Hematopoietic multipotent progenitor cell (in vitro differentiated cells): ENCODE measurements around the gene ZNF831. TPM values are rescaled to one million over a fixed set of nuclear protein-coding genes. Genes with fewer than 3 reads are reported as not detected.

Experiments
- DNase-seq, 3 donors: peaks; one replicate each; pipeline ENCODE4 v3.0.0-alpha.2; 2011 to 2015; ENCODE audit warnings: low read depth in 2 of 3, low spot score in 2 of 3
- total RNA-seq: library from RNA; depleted of rRNA; stranded (reverse); fragments of >200 nt; gene quantifications from one replicate; pipeline ENCODE4 v1.2.3, GENCODE V29; 2012

Gene ZNF831
- total RNA-seq, 1 donor: 0.81 TPM

GRCh38 chr20:59291740-59292383 lies 128.2 kb downstream of the ZNF831 start:
- no peak for DNase-seq

- DNase-seq: no peak
These were observed 131.9 kb downstream of the ZNF831 start for GRCh38 chr20:59295531-59295930.

DNA sequence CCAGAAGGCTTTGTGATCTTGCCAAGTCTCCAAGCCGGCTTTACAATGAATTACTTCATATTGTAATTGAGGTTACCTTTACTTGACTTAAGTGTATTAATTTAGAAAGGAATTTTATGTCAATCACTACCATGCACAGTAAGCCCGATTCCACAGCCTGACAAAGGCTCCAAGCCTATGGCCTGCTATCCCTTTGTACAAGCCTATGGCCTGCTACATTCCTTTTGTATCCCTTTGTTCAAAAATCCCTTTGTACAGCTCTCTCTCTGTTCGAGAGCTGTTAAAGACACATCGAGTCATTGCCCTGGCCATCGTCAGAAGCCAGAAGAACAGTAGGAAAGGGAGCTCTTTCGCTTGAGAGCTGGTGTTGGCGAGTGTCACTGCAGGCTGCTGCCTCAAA lies 134.1 kb downstream of the ZNF831 start:
- DNase-seq: no peak

- DNase-seq: peak in 1 of 3 donors; percentile 6
These were observed 136.3 kb downstream of the ZNF831 start for GRCh38 chr20:59299945-59300332.

DNA sequence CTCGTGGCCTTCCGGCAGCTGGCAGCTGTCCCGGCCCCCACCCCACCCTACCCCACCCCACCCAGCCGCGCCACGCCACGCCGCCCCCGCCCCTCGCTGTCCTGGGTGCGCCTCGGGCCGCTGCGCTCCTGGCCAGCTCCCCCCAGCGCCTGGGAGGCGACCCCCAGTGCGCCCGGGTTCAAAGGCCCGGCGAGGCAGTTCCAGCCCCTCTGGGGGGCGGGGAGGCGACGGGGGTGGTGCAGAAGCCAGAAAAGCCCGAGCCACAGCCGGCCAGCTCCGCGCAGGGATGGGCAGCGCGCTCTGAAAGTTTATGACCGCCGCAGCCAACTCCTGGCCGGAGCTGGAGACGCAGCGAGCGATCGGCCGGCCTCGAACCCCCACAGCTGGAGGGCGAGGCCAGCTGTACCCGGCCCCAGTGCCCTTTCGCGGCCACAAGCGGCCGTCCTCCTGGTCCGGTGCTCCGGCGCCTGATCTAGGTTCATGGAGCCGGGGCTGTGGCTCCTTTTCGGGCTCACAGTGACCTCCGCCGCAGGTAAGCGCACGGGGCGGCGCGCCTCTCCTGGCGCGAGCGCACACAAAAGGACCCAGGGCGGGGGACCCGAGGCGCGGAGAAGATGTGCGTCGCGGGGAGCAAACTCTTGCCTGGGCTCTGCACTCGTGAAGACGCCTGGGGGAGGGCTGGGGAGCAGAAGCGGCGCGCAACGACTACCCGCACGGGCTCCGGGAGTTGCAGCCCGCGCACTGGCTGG lies 136.9 kb downstream of the ZNF831 start, which contains the start of gene EDN3:
Gene EDN3 (plus strand): TSS at position 279 of the 749 bp plus-strand sequence. CDS start 202 bp downstream, at position 481.
- DNase-seq: no peak

DNA sequence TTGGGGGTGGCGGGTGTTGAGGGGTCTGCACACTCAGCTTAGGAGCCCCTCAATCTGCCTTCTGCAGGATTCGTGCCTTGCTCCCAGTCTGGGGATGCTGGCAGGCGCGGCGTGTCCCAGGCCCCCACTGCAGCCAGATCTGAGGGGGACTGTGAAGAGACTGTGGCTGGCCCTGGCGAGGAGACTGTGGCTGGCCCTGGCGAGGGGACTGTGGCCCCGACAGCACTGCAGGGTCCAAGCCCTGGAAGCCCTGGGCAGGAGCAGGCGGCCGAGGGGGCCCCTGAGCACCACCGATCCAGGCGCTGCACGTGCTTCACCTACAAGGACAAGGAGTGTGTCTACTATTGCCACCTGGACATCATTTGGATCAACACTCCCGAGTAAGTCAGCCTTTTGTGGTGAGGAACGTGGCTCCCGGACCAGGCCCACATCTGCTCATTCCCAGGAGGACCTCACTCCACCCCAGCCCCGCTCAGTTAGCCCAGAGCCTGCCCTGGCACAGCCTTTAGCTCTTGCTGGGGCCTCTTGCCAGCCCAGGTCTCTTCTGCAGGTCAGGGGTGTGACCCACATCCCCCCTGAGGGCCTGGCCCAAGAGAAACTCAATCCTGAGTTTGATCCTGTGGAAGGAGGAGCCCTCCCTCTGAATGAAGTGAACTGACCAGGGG lies 137.9 kb downstream of the ZNF831 start:
- DNase-seq: no peak

GRCh38 chr20:59305908-59306655 lies 142.5 kb downstream of the ZNF831 start:
- no peak for DNase-seq

GRCh38 chr20:59307270-59307669 lies 143.6 kb downstream of the ZNF831 start:
- no peak for DNase-seq

Other genes starting within 250 kb of the ZNF831 start
- gene NELFCD, start 182.6 kb upstream of the ZNF831 start, total RNA-seq: 54.9 TPM
- 91.0 TPM for gene CTSZ, start 156.6 kb upstream of the ZNF831 start, total RNA-seq
- 4.0 TPM for gene TUBB1, start 144.4 kb upstream of the ZNF831 start, total RNA-seq
- 6.7 TPM for gene ATP5F1E, start 131.5 kb upstream of the ZNF831 start, total RNA-seq
- gene PRELID3B, start 121.0 kb upstream of the ZNF831 start, total RNA-seq: 21.5 TPM
- not detected for gene EDN3, start 136.8 kb downstream of the ZNF831 start, total RNA-seq